ENCODE data around the gene AGPAT1.

AGPAT1 gene, protein sequence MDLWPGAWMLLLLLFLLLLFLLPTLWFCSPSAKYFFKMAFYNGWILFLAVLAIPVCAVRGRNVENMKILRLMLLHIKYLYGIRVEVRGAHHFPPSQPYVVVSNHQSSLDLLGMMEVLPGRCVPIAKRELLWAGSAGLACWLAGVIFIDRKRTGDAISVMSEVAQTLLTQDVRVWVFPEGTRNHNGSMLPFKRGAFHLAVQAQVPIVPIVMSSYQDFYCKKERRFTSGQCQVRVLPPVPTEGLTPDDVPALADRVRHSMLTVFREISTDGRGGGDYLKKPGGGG

GRCh38 chr6:32175711-32176475, at the start of gene AGPAT1:
Gene AGPAT1 (minus strand): TSS chr6:32176084. CDS start chr6:32171496, 4,588 bp downstream.
- H3K27ac ChIP-seq: peak within 1 kb of the TSS; percentile 97
- CTCF ChIA-PET: no interaction called here
- TF ChIP-seq CTCF (conservative IDR thresholded peaks at IDR 0.05; ENCODE audit: low read depth): no peak
- peak; percentile 97 for DNase-seq (ENCODE audit: low spot score)
- POLR2A ChIA-PET (ENCODE audit: low non-redundant PET): interaction anchor here (0.5 kb wide), 2 partner anchors 744 to 796 kb away, joined by 3 to 4 read pairs; no protein-coding TSS in a partner anchor

- CTCF ChIA-PET: interaction anchor here (0.5 kb wide), 1 partner anchor 62 kb away, joined by 6 read pairs; no protein-coding TSS in a partner anchor
- POLR2A ChIA-PET (ENCODE audit: low non-redundant PET): no interaction called here
- no peak for TF ChIP-seq CTCF (conservative IDR thresholded peaks at IDR 0.05; ENCODE audit: low read depth)
- no peak overlapping the region for H3K27ac ChIP-seq
- DNase-seq (ENCODE audit: low spot score): no peak
Observed at GRCh38 chr6:32224696-32225095, 48.8 kb upstream of the AGPAT1 start.

DNA sequence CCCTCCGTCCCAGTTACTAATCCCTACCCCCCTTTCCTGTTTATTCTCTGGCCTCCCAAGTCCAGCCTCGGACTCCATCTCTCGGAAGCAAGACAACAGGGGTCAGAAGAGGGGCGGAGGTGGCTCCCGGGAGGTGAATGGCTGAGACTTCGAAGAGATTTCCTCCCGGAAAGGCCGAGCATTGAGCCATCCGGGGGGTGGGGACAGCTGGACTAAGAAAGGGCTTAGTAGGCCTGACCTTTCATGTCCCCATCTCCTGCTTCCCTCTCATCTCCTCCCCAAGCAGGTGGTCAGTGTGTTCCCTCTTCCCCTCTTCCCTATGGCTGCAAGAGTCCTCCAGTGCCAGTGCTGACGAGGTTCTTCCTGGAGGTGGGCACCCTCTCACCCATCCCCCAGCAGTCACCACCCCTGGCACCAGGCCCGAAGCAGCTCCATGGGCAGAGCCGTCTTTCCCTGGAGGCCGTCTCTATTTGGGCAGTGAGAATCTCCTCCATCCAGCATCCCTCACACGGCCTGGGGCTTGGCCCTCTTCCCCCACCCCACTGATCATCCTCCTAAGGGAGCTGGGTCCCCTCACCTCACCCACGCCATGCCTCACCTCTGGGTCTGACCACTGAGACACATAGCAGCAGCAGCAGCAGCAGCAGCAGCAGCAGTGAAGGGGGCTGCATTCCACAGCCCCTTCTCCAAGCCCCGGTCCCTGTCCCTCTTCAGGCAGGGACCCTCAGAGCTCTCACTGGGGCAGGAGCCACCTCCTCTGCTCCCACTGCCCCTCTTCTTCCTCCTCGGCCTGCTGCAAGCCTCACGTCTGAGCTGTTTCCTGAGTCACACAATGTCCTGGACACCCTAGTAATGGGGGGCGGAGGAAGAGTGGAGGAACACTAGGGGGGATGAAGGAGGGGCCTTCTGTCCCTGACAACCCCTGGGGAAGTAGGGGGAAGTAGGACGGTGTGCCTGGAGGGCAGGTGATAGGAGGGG, 47.7 kb upstream of the AGPAT1 start, which contains the start of gene NOTCH4:
Gene NOTCH4, minus strand, starts transcription at position 810 of the 978 bp plus-strand sequence. Its CDS starts 139 bp downstream, at position 671.
- DNase-seq (ENCODE audit: low spot score): no peak
- TF ChIP-seq CTCF (conservative IDR thresholded peaks at IDR 0.05; ENCODE audit: low read depth): no peak
- CTCF ChIA-PET: interaction anchor here (0.5 kb wide), 1 partner anchor 496 kb away, joined by 3 read pairs; no protein-coding TSS in a partner anchor
- POLR2A ChIA-PET (ENCODE audit: low non-redundant PET): no interaction called here
- no peak within 1 kb of the TSS for H3K27ac ChIP-seq

DNA sequence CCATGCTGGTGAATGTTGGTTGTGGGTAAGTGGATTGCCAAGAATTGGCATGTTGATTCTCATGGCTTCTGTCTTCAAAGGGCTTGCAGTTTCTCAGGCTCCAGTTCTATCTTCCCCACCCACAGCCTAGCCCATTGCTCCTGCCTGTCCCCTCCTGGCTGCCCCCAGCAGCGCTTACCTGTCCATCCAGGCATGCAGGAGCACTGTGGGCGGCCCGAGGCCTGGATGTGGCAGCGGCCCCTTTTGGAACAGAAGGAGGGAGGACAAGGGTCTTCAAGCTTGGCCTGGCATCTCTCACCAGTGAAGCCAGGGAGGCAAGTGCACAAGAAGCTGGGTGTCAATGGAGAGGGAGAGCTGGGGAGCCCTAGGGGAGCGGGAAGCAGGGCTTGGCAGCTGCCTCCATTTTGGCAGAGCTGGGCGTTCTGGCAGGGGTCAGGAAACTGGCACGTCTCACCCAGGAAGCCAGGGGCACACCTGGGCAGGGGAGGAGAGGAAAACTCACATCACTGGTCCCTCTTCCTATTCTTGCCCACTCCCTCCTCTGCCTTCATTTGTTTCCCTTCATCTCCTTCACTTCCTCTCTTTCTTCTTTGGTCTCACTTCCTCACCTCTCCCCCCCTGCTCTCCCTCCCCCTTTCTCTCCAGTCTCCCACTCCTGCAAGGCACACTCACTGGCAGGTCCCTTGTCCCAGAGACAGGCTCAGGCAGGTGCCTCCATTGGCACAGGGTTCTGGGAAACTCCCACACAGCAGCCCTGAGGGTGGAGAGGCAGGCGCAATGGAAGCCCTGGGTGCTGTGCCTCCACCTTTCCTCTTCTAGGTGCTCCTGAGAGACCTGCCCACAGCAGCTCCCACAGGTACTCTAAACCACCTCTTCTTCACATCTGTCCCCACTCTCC, 46.7 kb upstream of the AGPAT1 start:
- ChIA-PET CTCF (interaction anchor here (0.7 kb wide), 1 partner anchor 106 kb away, joined by 4 read pairs; no protein-coding TSS in a partner anchor), POLR2A (ENCODE audit: low non-redundant PET) (no interaction called here)
- no peak overlapping the region for H3K27ac ChIP-seq
- DNase-seq (ENCODE audit: low spot score): no peak
- no peak for TF ChIP-seq CTCF (conservative IDR thresholded peaks at IDR 0.05; ENCODE audit: low read depth)

GRCh38 chr6:32220021-32220420, 44.1 kb upstream of the AGPAT1 start:
- POLR2A ChIA-PET (ENCODE audit: low non-redundant PET): no interaction called here
- CTCF ChIA-PET: no interaction called here
- H3K27ac ChIP-seq: no peak overlapping the region
- no peak for DNase-seq (ENCODE audit: low spot score)
- no peak for TF ChIP-seq CTCF (conservative IDR thresholded peaks at IDR 0.05; ENCODE audit: low read depth)
